Measurements from ENCODE around the gene ZNF621.
A peak's percentile ranks its signal among the peaks of the same experiment; 100 is the strongest.

ZNF621 gene

DNA sequence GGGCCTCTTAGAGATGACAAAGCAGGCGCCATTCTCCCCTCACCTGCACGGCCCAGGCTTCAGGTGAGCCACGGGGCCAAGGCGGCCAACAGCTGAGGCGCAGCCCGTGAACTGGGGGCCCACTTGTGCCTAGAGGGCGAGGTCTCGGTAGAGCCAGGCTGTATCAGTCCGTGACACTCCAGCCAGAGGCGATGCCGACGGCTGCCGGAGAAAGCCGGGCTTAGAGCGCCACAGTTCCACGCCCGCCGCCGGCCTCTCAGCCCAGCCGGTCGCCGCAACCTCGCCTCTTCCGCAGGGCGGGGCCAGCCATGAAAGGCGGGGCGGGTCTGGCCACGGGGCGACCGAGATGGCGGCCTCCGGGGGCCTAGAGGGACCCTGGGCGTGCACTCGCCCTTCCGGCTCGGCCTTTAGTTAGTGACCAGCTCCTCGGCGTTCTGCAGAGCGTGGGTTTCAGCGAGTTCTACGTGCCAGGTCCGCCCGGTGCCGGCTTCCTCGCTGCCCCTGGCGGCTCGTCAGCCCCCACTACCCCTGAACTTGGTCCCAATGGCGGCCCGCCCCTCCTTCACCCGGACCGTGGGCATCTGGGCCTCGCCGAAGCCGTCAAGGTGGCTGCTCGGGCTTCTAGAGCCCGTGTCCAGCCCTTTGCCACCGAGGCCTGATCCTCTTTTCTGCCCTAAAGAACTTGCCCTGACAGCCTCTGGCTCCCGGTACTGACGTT is at the start of gene ZNF621:
Gene ZNF621 (plus strand): TSS at position 393 of the 718 bp plus-strand sequence. CDS start 881 bp downstream, outside the sequence.
- peak; percentile 86 for DNase-seq (ENCODE audit: low spot score)

DNA sequence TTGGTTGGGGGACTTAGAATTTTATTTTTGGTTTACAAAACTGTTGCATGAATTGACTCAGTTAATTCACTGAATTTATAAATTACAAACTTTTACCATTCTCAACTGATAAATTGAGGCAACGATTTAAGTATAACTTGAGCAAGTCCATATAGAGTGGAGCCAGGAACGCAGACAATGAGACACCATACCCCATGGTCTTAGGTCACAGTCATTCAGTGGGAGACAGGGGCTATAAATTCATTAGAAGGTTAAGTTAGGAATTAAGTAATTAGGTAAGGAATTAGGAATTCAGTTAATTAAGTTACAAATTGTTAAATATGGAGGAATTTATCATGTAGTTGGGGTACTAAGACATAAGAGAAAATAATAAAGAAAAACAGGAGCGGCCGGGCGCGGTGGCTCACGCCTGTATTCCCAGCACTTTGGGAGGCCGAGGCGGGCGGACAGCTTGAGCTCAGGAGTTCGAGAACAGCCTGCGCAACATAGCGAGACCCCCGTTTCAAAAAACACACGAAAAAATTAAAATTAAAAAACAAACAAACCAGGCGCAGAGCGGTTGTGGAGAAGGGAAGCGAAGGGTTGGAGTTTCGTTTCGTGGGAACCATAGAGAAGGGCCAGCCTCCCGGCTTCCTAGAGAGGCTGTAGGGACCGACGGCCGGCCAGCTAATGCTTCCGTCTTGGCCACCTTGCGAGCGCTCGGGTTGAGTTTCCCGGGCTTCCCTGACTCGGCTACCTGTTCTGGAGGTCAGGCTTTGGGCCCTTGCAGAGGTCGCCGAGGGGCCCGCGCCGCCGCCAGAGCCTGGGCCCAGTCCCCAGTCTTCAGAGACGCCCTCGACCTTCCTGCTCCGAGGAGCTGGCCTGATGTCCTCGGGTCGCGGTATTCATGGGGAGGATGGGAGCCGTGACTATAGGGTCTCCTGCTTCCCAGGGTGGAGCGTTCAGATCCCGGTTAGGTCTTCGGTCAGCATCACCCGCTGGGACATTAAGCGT is 48.0 kb upstream of the ZNF621 start, which contains the start of gene ZNF619:
Gene ZNF619 (plus strand): TSS at position 645 of the 993 bp plus-strand sequence. CDS start 858 bp downstream, outside the sequence.
- peak; percentile 63 for DNase-seq (ENCODE audit: low spot score)

DNA sequence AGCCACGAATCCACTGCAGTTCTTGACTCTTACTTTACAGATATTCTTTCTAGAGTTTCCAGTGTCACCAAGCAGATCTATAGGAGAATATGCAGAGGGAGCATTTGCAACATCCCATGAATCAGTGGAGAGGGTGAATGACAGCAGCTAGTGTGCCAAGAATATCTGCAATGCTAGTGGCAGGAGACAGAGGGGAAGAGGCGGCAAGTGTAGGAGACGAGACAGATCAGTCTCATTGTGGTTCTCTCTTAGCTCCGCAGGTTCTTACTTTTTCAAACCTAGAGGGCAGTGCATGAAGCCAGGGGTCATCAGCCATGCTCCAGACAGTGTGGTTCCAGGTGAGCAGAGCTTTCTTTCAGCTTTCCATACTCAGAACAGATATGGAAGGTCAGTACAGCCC is 47.1 kb upstream of the ZNF621 start:
- DNase-seq (ENCODE audit: low spot score), result no peak

DNA sequence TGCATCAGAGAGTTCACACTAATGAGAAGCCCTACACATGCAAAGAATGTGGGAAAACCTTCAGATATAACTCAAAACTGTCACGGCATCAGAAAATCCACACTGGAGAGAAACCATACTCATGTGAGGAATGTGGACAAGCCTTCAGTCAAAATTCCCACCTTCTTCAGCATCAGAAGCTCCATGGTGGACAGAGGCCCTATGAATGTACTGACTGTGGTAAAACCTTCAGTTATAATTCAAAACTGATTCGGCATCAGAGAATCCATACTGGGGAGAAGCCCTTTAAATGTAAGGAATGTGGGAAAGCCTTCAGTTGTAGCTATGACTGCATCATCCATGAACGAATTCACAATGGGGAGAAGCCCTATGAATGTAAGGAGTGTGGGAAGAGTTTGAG is 37.6 kb upstream of the ZNF621 start:
- no peak for DNase-seq (ENCODE audit: low spot score)

DNA sequence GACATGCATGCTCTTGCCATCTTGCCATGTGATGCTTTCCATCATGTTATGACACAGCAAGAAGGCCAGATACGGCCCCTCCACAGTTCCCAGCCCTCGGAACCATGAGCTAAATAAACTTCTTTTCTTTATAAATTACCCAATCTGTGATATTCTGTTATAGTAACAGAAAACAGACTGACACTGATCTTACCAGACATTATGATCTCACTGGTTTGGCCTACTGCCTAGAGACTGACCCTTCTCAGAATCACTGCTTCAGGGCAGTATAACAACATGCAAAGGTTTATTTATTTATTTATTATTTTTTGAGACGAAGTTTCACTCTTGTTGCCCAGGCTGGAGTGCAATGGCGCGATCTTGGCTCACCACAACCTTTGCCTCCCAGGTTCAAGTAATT is 33.8 kb upstream of the ZNF621 start:
- no peak for DNase-seq (ENCODE audit: low spot score)

DNA sequence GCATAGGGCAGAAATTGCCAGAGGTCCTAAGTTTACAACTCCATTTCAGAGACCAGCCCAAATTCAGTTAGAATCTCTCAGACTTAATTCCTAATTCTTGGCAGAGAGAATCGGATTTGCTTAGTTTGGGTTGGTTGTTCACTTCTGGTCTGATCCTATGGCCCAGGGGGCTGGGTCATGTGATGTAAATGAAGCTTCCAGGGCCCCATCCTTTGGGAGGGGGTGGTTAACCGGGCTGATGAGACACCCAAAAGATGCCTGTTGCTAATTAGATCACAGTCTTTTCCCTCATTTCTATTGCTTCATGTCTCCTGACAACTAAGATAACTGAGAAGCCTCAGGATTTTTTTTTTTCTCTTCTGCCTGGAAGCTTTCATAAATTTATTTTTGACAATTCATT is 30.1 kb upstream of the ZNF621 start:
- no peak for DNase-seq (ENCODE audit: low spot score)

DNA sequence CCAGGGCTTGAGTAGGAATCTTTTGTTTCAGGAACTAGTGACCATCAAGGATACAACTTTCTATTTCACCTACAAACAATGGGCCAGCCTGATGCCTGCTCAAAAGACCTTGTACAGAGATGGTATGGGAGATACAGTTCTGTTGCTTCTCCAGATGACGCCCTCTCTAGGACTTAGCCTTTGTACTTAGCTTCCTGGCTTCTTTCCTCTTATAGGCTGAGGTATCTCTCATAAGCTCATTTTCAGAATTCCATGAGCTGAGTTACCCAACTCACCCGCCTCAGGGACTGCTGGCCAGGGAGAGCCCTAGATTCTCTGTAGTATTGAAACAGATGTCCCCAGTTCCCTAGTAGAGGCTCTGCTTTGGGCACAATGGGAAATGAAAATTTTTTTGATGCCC is 27.5 kb upstream of the ZNF621 start:
- DNase-seq (ENCODE audit: low spot score), result no peak

DNA sequence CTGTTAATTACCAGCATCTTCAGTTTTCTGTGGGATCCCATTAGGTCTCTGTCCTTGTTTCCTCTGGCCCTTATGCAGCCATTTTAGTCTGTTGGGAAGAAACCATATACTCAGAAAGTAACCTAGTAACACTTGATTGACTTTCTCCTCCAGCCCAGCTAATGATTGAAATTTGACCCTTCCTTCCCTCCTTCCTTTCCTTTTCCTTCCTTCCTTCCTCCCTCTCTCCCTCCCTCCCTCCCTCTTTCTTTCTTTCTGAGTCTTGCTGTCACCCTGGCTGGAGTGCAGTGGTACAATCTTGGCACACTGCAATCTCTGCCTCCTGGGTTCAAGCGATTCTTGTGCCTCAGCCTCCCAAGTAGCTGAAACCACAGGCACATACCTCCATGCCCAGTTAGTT is 24.8 kb upstream of the ZNF621 start:
- no peak for DNase-seq (ENCODE audit: low spot score)

DNA sequence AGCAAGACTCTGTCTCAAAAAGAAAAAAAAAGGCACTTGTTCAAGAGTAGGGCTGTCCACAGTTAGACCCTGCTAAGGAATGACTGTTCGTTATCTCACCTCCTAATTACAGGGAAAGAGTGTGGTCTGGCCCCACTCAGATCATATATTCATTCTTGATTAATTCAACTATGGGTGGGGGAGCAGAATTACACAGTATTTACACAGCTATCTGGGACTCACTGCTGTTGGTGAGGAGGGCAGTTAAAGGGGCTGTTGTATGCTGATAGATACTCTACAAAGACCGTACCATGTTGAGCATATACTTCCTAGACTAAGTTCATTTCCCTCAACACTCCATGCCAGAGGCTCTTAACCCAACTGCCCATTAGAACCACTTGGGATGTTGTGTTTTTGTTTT is 22.7 kb upstream of the ZNF621 start:
- DNase-seq (ENCODE audit: low spot score), result no peak

DNA sequence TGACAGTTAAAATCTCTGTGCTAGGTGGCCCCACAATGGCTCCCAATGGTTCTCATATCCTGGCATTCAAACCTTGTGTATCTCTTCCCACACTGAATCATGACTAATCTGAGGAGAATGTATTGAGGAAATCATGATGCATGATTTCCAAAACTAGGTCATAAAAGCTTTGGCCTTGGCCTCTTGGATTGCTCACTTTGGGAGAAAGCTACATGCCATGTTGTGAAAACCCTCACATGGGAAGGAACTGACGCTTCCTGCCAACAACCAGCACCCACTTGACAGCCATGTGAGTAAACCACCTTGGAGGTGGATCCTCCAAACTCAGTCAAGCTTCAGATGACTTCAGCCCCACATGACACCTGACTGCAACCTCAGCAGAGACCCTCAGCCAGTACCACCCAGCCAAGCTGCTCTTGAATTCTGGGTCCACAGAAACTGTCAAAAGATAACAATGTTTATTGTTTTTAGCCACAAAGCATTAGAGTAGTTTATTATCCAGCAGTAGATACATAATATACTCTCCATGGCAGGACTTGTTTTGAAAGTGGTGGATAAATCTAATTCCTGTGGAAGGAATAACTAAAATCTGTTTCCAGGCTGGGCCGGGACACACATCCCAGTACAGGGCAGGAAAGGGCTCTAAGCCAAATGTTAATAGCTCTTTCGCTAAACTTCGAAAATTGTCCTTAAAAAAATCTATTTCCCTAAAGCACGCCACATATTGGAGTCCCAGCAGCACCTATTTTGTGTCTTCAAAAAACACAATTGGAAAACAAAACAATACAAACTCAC is 19.9 kb upstream of the ZNF621 start:
- DNase-seq (ENCODE audit: low spot score), result no peak

DNA sequence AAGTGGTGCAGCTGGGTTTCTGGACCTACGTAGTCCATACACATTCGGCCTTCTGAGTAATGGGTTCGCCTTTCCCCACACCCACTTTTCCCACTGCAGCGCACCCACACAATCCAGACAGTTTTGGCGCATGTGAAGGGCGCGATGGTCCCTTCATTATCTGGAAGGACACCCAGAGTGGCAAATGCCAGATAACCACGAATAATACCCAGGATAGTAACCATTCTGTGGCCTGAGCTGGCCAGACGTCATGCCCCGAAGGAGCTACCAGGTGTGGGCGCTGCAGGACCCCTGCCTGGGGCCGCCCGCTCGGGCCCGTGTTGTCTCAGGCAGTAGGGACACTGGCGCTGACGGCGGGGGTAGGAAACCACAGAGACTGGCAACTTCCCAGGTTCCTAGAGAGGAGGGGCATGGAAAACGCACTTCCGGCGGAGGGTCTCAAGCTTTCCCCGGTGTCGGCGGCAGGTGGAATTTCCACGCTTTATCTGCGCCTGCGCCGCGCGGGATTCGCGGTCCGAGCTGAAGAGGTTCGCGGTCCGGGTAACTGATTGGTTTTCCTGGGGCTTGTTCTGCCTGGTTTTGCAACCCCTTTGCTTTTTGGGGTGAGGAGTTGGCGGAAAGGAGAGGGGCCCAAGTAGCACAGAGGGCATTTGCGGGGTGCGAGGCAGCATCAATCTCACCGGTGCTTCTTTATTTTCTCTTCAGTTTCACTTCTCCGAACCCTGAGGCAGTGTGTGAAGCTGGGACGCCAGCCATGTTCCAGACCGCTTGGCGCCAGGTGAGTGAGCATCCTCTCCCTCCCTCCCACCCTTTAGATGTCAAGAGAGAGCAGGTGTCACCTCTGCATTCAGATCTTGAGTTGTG is 18.9 kb upstream of the ZNF621 start, which contains the start of gene ZNF620:
Gene ZNF620 (plus strand): TSS at position 441 of the 864 bp plus-strand sequence. CDS start 314 bp downstream, at position 755.
- peak; percentile 77 for DNase-seq (ENCODE audit: low spot score)

DNA sequence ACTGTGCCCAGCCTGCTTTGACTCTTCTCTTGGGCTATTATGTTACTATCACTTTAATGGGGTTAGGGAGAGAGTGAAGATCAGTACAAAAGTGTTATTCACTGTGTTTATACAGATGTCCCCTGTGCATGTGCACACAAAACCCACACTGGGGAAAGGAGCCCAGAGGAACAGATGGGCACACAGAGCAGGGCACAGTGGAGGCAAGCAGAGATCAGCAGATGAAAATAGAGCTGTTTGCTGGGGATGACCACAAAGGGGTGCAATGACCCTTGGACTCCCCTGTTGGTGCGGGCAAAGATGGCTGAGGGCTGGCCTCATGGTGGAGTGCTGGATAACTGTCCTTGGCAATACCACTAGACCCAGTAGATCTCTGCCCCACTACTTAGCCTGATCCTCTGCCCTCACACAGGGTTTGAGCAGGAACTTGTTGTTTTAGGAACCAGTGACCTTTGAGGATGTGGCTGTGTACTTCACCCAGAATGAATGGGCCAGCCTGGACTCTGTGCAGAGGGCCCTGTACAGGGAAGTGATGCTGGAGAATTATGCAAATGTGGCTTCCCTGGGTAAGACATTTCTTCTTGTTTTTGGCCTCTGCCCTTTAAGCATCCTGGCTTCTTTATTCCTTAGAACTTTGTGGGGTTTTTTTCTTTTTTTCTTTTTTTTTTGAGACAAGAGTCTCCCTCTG is 13.6 kb upstream of the ZNF621 start:
- DNase-seq (ENCODE audit: low spot score), result peak; percentile 43

DNA sequence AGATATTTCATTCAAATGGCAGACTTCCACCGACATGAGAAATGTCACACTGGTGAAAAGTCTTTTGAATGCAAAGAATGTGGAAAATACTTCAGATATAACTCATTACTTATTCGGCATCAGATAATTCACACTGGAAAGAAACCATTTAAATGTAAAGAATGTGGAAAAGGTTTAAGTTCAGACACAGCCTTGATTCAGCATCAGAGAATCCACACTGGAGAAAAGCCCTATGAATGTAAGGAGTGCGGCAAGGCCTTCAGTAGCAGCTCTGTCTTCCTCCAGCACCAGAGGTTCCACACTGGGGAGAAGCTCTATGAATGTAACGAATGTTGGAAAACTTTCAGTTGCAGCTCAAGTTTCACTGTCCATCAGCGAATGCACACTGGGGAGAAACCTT is 8.6 kb upstream of the ZNF621 start:
- DNase-seq (ENCODE audit: low spot score), result no peak

DNA sequence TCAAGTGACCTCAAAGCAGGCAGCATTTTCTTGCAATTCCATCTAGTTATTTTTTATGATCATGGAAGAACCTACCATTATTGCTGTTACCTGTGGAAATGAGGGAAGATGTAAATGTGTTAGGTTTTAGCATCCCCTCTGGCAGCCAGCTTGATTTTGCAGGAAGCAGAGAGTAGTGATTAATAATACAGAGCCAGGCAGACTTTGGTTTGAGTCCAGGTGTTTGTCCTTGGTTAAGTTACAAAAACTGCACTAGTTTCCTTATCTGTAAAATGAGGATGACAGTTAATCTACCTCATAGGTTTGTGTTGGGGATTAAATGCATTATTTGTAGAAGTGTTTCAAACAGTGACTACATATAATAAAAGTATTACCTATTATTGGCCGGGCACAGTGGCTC is 6.7 kb upstream of the ZNF621 start:
- DNase-seq (ENCODE audit: low spot score), result no peak

DNA sequence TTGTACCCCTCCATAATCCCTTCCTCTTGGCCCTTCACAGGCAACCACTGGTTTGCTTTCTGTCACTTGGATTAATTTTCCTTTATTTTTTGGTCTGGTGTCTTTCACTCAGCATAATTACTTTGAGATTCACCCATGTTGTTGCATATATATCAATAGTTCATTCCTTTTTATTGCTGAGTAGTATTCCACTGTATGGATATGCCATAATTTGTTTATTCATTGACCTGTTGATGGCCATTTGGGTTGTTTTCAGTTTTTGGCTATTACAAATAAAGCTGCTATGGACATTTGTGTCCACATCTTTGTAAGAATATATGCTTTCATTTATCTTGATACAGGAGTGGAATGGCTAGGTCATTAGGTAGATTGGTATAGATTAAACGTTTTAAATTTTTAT is 5.9 kb upstream of the ZNF621 start:
- no peak for DNase-seq (ENCODE audit: low spot score)

DNA sequence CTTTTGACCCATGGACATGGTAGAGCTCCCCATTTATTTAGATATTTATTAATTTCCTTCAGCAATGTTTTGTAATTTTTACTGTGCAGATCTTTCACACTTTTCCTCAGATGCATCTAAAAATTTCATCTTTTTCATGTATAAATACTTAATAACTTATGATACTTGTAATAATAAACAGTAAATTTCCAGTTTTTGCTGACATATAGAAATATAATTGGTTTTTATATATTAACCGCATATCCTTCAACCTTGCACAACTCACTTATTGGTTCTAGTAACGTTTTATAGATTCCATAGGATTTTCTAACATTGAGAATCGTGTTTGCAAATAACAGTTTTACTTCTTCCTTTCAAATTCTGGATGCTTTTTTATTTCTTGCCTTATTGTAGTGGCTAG is 3.5 kb upstream of the ZNF621 start:
- DNase-seq (ENCODE audit: low spot score), result no peak

DNA sequence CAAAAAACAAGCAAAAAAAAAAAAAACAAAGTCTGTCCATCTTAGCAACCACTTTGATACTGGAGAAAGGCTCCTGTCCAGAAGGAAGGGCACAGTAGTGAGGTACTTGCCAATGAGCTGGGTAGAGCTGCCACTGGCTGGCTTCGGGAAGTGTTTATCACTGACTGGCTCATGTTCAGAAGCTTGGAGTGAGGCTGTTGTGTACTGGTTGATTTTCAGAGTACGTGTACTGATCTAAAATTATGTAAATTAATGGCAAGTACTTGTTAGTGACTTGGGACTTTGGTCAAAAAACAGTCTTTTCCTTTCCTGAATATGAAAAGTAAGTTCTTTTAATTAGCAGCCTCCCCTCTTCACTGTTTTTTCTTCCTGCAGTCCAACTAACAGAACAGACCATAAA is 979 bp upstream of the ZNF621 start:
- DNase-seq (ENCODE audit: low spot score), result peak; percentile 52

DNA sequence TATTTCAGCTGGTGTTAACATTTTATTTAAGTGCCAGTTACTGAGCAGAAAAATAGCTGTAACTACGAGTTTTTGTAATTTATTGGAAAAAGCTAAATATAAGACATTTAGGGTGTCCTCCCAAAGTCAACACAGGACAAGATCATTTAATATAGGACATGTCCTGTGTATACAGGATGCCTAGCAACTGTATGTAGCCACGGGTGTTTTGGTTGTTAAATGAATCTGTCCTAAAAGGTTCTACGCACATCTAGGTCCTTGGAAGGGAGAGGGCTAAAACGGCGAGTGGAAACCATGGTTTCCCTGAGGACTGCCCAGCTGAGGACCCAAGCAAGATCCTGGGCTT is 565 bp upstream of the ZNF621 start:
- DNase-seq (ENCODE audit: low spot score), result no peak

DNA sequence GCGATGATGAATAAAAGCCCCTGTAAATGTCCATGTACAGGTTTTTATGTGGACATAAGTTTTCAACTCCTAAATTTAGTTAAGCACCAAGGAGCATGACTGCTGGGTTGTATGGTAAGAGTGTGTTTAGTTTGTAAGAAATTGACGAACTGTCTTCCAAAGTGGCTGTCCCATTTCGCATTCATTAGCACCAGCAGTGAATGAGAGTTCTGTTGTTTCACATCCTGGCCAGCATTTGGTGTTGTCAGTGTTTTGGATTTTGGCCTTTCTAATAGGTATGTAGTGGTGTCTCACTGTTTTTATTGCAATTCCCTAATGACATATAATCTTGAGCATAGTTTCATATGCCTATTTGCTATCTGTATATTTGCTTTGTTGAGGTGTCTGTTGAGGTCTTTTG is 3.7 kb downstream of the ZNF621 start:
- DNase-seq (ENCODE audit: low spot score), result peak; percentile 52

DNA sequence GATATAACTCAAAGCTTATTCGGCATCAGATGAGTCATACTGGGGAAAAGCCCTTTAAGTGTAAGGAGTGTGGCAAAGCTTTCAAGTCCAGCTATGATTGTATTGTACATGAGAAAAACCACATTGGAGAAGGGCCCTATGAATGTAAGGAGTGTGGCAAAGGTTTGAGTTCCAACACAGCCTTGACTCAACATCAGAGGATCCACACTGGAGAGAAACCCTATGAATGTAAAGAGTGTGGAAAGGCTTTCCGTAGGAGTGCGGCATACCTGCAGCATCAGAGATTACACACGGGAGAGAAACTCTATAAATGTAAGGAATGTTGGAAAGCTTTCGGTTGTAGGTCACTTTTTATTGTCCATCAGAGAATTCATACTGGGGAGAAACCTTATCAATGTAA is 7.5 kb downstream of the ZNF621 start:
- DNase-seq (ENCODE audit: low spot score), result no peak

DNA sequence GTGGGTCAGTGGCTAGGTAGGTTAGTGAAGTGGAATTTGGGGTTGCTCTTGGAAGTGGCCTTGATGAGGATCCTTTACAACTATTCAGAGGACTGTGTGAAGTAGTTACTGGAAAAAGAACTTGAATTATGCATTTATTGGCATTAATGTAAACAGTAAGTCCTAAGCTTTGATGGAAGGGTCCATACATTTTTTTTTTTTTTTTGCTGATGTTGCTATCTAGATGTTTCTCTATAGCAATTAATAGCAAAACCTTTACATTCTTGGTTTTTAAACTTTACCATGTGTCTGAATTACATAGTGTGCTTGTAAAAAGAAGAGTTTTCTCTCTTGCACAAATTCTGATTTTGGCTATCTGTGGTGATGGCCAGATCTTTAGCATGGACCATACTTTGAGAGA is 9.5 kb downstream of the ZNF621 start:
- no peak for DNase-seq (ENCODE audit: low spot score)

All from globus pallidus (tissue), 1 donor.